ENCODE measurements around the gene CHD5.

GRCh38 chr1:6113745-6114144, 66.4 kb downstream of the CHD5 start:
- TF ChIP-seq RFX5 (IDR thresholded peaks at IDR 0.05; ENCODE audit: low read depth, low read length) (no peak), ZNF614 (CRISPR knock-in tag; IDR thresholded peaks at IDR 0.05; ENCODE audit: borderline replicate concordance) (no peak), ZNF253 (CRISPR knock-in tag; IDR thresholded peaks at IDR 0.05; ENCODE audit: borderline replicate concordance) (no peak), RARG (CRISPR knock-in tag; IDR thresholded peaks at IDR 0.05; ENCODE audit: low read depth) (no peak), CTCF (CRISPR knock-in tag; IDR thresholded peaks at IDR 0.05) (no peak), ATF3 (CRISPR knock-in tag; IDR thresholded peaks at IDR 0.05) (no peak), MYC (CRISPR knock-in tag; IDR thresholded peaks at IDR 0.05; ENCODE audit: borderline replicate concordance) (no peak), EZH2 (conservative IDR thresholded peaks at IDR 0.05; ENCODE audit: low read depth, low read length) (no peak), ZNF564 (CRISPR knock-in tag; IDR thresholded peaks at IDR 0.05) (no peak), CBX2 (IDR thresholded peaks at IDR 0.05; ENCODE audit: low read depth, low read length) (no peak), CBX2 (CRISPR knock-in tag; IDR thresholded peaks at IDR 0.05; ENCODE audit: low read depth) (no peak), KDM5A (IDR thresholded peaks at IDR 0.05; ENCODE audit: borderline replicate concordance, low read length) (no peak), ZNF615 (CRISPR knock-in tag; IDR thresholded peaks at IDR 0.05; ENCODE audit: borderline replicate concordance) (no peak), HDAC2 (CRISPR knock-in tag; IDR thresholded peaks at IDR 0.05) (no peak)

All from HepG2 (cell line).